ENCODE data around the gene ST3GAL4.

GRCh38 chr11:126390272-126390867 lies 34.9 kb downstream of the ST3GAL4 start:
- TF ChIP-seq CTCF (IDR thresholded peaks at IDR 0.05) (no peak), POLR2A (IDR thresholded peaks at IDR 0.05) (no peak)
